A549 (cell line): ENCODE data around the gene COMTD1. TPM values are rescaled to one million over a fixed set of nuclear protein-coding genes. Genes with fewer than 3 reads are reported as not detected.

Source experiments
- ATAC-seq, 2 experiments: fragments of 200-7000 bp in 1 of 2; fragments of >200 bp in 1 of 2; cut with Nextera tagmentation in 1 of 2; cut with Tn5 transposase in 1 of 2; 3 replicates each; pipeline versions ENCODE4 v1.8.0 to v1.9.1; 2018 to 2020; ENCODE audit warnings: mild to moderate bottlenecking in 1 of 2, moderate library complexity in 1 of 2
- CTCF ChIA-PET: fragments of 300-600 bp; sonication (Branson Sonifier 250); formaldehyde crosslinking; extraction: SDS; loops from one replicate; lab custom pipeline; 2021; ENCODE audit warnings: antibody characterized with exemption, inconsistent platforms; lab: Yijun Ruan, JAX
- POLR2A ChIA-PET: fragments of 350-600 bp; formaldehyde crosslinking; extraction: SDS; loops from one replicate; lab custom pipeline; 2021; ENCODE audit warnings: antibody characterized with exemption, inconsistent platforms; lab: Yijun Ruan, JAX
- DNase-seq, 2 experiments: peaks; one replicate each; pipeline versions ENCODE4 v3.0.0 to v3.0.0-alpha.2; 2011 to 2016; ENCODE audit warnings: low read depth in 1 of 2, low spot score in 1 of 2
- FAIRE-seq: peaks from 2 replicates; lab custom pipeline; 2011; peaks lifted over from hg19 to GRCh38; lab: Jason Lieb, UNC
- H3K27ac ChIP-seq, 2 experiments: fragments of >200 bp; sonication (Bioruptor Twin); formaldehyde crosslinking; 3 replicates each; pipeline ENCODE4 v1.5.1; 2016 to 2017
- H3K4me1 ChIP-seq: fragments of >200 bp; sonication (Bioruptor Twin); formaldehyde crosslinking; 3 replicates; pipeline ENCODE4 v1.6.1; 2016
- H3K4me2 ChIP-seq: fragments of >200 bp; sonication (Bioruptor Twin); formaldehyde crosslinking; 3 replicates; pipeline ENCODE4 v1.6.1; 2016
- H3K4me3 ChIP-seq: fragments of >200 bp; sonication (Bioruptor Twin); formaldehyde crosslinking; 3 replicates; pipeline ENCODE4 v1.5.1; 2016
- H3K9me3 ChIP-seq: fragments of >200 bp; sonication (Bioruptor Twin); formaldehyde crosslinking; 3 replicates; pipeline ENCODE4 v1.6.1; 2016
- CBX2 ChIP-seq: fragments of 200-600 bp; sonication (generic); IDR thresholded peaks from 2 replicates; pipeline ENCODE4 v1.6.1; 2016; ENCODE audit warnings: low read depth, mild to moderate bottlenecking, borderline replicate concordance
- CBX8 ChIP-seq: fragments of 200-600 bp; sonication (generic); IDR thresholded peaks from 2 replicates; pipeline ENCODE4 v1.6.1; 2016
- CEBPB ChIP-seq, 2 experiments: fragments of >200 bp in 1 of 2; sonication (Bioruptor Twin) in 1 of 2; formaldehyde crosslinking in 1 of 2; IDR thresholded peaks; 2 replicates each; pipeline ENCODE4 v1.6.1; 2012 to 2016
- CHD2 ChIP-seq: fragments of 150-350 bp; IDR thresholded peaks from 2 replicates; pipeline ENCODE4 v1.6.1; 2014; ENCODE audit warnings: low read length; ENCODE audit not compliant: partially characterized antibody
- CHD4 ChIP-seq: fragments of 200-600 bp; sonication (generic); IDR thresholded peaks from 2 replicates; pipeline ENCODE4 v1.6.1; 2016; ENCODE audit warnings: antibody characterized with exemption, mild to moderate bottlenecking, borderline replicate concordance
- E2F6 ChIP-seq: IDR thresholded peaks from 2 replicates; pipeline ENCODE4 v1.6.1; 2012; ENCODE audit warnings: low read depth, borderline replicate concordance
- EHMT2 ChIP-seq: fragments of 200-600 bp; sonication (generic); IDR thresholded peaks from 2 replicates; pipeline ENCODE4 v1.6.1; 2016; ENCODE audit warnings: antibody characterized with exemption, low read depth, mild to moderate bottlenecking, moderate library complexity
- ESRRA ChIP-seq: fragments of 150-350 bp; IDR thresholded peaks from 2 replicates; pipeline ENCODE4 v1.6.1; 2014; ENCODE audit warnings: mild to moderate bottlenecking, low read length, borderline replicate concordance
- FOSL2 ChIP-seq, 2 experiments: fragments of 450-650 bp in 1 of 2; fragments of >200 bp in 1 of 2; sonication (Bioruptor Twin) in 1 of 2; formaldehyde crosslinking; IDR thresholded peaks; 2 replicates each; pipeline versions ENCODE4 v1.5.0 to v1.6.1; 2016 to 2020; ENCODE audit warnings: mild to moderate bottlenecking in 1 of 2, moderate library complexity in 1 of 2
- GATA3 ChIP-seq: IDR thresholded peaks from 2 replicates; pipeline ENCODE4 v1.6.1; 2012; ENCODE audit warnings: borderline replicate concordance
- JUNB ChIP-seq: fragments of >200 bp; sonication (Bioruptor Twin); formaldehyde crosslinking; IDR thresholded peaks from 2 replicates; pipeline ENCODE4 v1.6.1; 2016
- KDM5A ChIP-seq: fragments of 200-600 bp; sonication (generic); IDR thresholded peaks from 2 replicates; pipeline ENCODE4 v1.6.1; 2016; ENCODE audit warnings: antibody characterized with exemption, mild to moderate bottlenecking
- MYC ChIP-seq: IDR thresholded peaks from 2 replicates; pipeline ENCODE4 v1.6.1; 2012; ENCODE audit warnings: mild to moderate bottlenecking, inconsistent platforms, low read length, improper control_type of control experiment, borderline replicate concordance
- NFE2L2 ChIP-seq: fragments of 150-350 bp; conservative IDR thresholded peaks from 2 replicates; pipeline ENCODE4 v1.6.1; 2014; ENCODE audit warnings: low read length
- PBX3 ChIP-seq: IDR thresholded peaks from 2 replicates; pipeline ENCODE4 v1.6.1; 2012
- POLR2AphosphoS2 ChIP-seq: conservative IDR thresholded peaks from 2 replicates; pipeline ENCODE4 v1.6.1; 2012; ENCODE audit warnings: low read length, improper control_type of control experiment, inconsistent platforms
- RCOR1 ChIP-seq: fragments of 150-350 bp; IDR thresholded peaks from 2 replicates; pipeline ENCODE4 v1.6.1; 2014; ENCODE audit warnings: antibody characterized with exemption, low read length, low read depth
- RFX5 ChIP-seq: fragments of 450-650 bp; IDR thresholded peaks from 2 replicates; pipeline ENCODE4 v1.7.1; 2014; ENCODE audit warnings: antibody characterized with exemption, mild to moderate bottlenecking, moderate library complexity
- ZC3H11A ChIP-seq: fragments of 450-650 bp; IDR thresholded peaks from 2 replicates; pipeline ENCODE4 v1.6.1; 2014; ENCODE audit warnings: antibody characterized with exemption, mild to moderate bottlenecking
- WGBS: methylation state at CpG from one replicate; pipeline ENCODE4 v1.1.6; 2017; ENCODE audit errors: missing lambda C conversion rate; 5-methylcytosine and 5-hydroxymethylcytosine counted together
- polyA plus RNA-seq, 4 experiments: library from polyadenylated mRNA; depleted of rRNA in 3 of 4; stranded (reverse); fragments of >200 nt; fragmentation: RNase III in 1 of 4; extraction: RNeasy Plus Mini Kit Qiagen cat#74134 plus additional on column Dnase treatment in 1 of 4; gene quantifications; 2 replicates in 3 of 4; 3 replicates in 1 of 4; pipeline ENCODE4 v1.2.3, GENCODE V29; 2011 to 2017
- TF ChIP-seq, protein P1 (sequence below): fragments of 250-450 bp; sonication (Bioruptor Pico); IDR thresholded peaks from 2 replicates; pipeline ENCODE4 v1.5.0; 2020; ENCODE audit warnings: low read depth, mild to moderate bottlenecking, moderate library complexity
- TF ChIP-seq, protein P2 (sequence below): fragments of >200 bp; sonication (Bioruptor Twin); formaldehyde crosslinking; IDR thresholded peaks from 2 replicates; pipeline ENCODE4 v1.6.1; 2016

COMTD1 gene
- polyA plus RNA-seq, 2 of the 4 experiments (the other 2 are of a cell fraction) = 9.8 to 34.2 TPM

DNA sequence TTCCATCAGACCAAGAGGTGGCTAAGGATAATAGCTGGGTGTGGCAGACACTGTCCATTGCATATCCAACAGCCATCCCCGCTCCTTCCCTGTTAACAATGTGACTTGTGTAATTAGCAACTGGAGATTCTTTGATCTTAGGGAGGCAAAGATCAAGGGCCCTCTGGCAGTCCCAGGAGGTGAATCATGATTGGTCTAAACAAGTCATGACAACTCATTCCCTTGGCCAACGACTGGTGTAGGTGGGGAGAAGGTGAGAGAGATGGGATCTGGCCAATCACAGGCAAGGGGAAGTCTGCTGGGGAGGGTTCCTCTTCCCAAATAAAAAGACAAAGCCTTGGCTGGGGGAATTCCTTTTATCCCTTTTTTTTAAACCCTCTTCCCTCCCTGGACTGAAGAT is 46.2 kb upstream of the COMTD1 start:
- DNase-seq (no peak), ATAC-seq (no peak), FAIRE-seq (no peak)
- Histone ChIP-seq H3K27ac (no peak overlapping the region), H3K4me1 (no peaks in the 10 kb centered on the region), H3K9me3 (no peaks in the 10 kb centered on the region)
- CTCF ChIA-PET = interaction anchor here (1.4 kb wide), 2 partner anchors 12 to 46 kb away, joined by 5 read pairs; partner anchors contain the start of gene COMTD1
- TF ChIP-seq EHMT2 = no peak
- TF ChIP-seq CBX8 = no peak
- no peak for TF ChIP-seq CHD4
- TF ChIP-seq POLR2AphosphoS2 = no peak
- TF ChIP-seq FOSL2 (IDR thresholded peaks at IDR 0.05) = no peak
- TF ChIP-seq FOSL2 (CRISPR knock-in tag; IDR thresholded peaks at IDR 0.05) = no peak
- no peak for TF ChIP-seq RFX5
- TF ChIP-seq ESRRA = no peak
- TF ChIP-seq MYC = no peak
- TF ChIP-seq, all 56 proteins: peak for 0
- no peak overlapping the region for H3K4me3 ChIP-seq
- WGBS = 39% methylated on average over 2 of the region's 2 CpGs
- POLR2A ChIA-PET = no interaction called here
- H3K4me2 ChIP-seq = no peak overlapping the region

GRCh38 chr10:75280236-75280635 is 44.5 kb upstream of the COMTD1 start:
- TF ChIP-seq MYC (no peak), POLR2AphosphoS2 (no peak), CEBPB (IDR thresholded peaks at IDR 0.05) (no peak), PBX3 (no peak), EHMT2 (no peak), CBX8 (no peak), CBX2 (no peak), JUNB (no peak), FOSL2 (IDR thresholded peaks at IDR 0.05) (no peak), FOSL2 (CRISPR knock-in tag; IDR thresholded peaks at IDR 0.05) (no peak), RCOR1 (no peak), NFE2L2 (no peak), E2F6 (no peak), KDM5A (no peak), CHD2 (no peak)
- TF ChIP-seq, protein P1, sequence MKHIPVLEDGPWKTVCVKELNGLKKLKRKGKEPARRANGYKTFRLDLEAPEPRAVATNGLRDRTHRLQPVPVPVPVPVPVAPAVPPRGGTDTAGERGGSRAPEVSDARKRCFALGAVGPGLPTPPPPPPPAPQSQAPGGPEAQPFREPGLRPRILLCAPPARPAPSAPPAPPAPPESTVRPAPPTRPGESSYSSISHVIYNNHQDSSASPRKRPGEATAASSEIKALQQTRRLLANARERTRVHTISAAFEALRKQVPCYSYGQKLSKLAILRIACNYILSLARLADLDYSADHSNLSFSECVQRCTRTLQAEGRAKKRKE = no peak
- TF ChIP-seq, protein P2, sequence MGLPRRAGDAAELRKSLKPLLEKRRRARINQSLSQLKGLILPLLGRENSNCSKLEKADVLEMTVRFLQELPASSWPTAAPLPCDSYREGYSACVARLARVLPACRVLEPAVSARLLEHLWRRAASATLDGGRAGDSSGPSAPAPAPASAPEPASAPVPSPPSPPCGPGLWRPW = no peak
- H3K4me2 ChIP-seq = no peak overlapping the region
- no peaks in the 10 kb centered on the region for H3K9me3 ChIP-seq
- CTCF ChIA-PET = interaction anchor here (0.6 to 1.0 kb wide), 2 partner anchors 11 to 1206 kb away, joined by 3 read pairs; no protein-coding TSS in a partner anchor
- DNase-seq (no peak), ATAC-seq (no peak), FAIRE-seq (no peak)
- no peaks in the 10 kb centered on the region for H3K4me1 ChIP-seq
- no peak overlapping the region for H3K4me3 ChIP-seq
- H3K27ac ChIP-seq = no peak overlapping the region
- POLR2A ChIA-PET = no interaction called here
- 23% methylated on average over 2 of the region's 2 CpGs for WGBS

- no peak for DNase-seq
- no peak for ATAC-seq
- no peak overlapping the region for H3K27ac ChIP-seq
- H3K4me1 ChIP-seq = peaks cover 6% of the 10 kb centered on the region; the same call in 2 of the 3 replicates
- 84% methylated on average over 44 of the region's 46 CpGs for WGBS
- no peak overlapping the region for H3K4me2 ChIP-seq
- ChIA-PET POLR2A (no interaction called here), CTCF (no interaction called here)
- no peak overlapping the region for H3K4me3 ChIP-seq
- TF ChIP-seq GATA3 (no peak), ZC3H11A (no peak)
- TF ChIP-seq, all 56 proteins: peak for 0
- H3K9me3 ChIP-seq = no peaks in the 10 kb centered on the region
- FAIRE-seq = no peak
Measured at GRCh38 chr10:75276069-75276872, 40.5 kb upstream of the COMTD1 start.
